K562 (cell line): ENCODE measurements around the gene FOXN1. TPM values are rescaled to one million over a fixed set of nuclear protein-coding genes. Genes with fewer than 3 reads are reported as not detected.

Source experiments
- ATAC-seq: fragments of 200-7000 bp; cut with Tn5 transposase; 3 replicates; pipeline ENCODE4 v1.9.1; 2020; ENCODE audit warnings: moderate library complexity
- BruUV-seq: library from RNA; stranded (reverse); fragments of 400-500 nt; replicated peaks from 2 replicates; lab custom pipeline; 2021; lab: Mats Ljungman, UMichigan
- CTCF ChIA-PET: fragments of 300-600 bp; formaldehyde crosslinking; extraction: SDS; loops from one replicate; lab custom pipeline; 2021; ENCODE audit warnings: low intra/inter-chr PET ratio; lab: Yijun Ruan, JAX
- POLR2A ChIA-PET: fragments of 300-600, 350-650 bp; sonication (Branson Sonifier 250); formaldehyde crosslinking; extraction: SDS; loops from one replicate; lab custom pipeline; 2021; ENCODE audit warnings: antibody characterized with exemption, inconsistent platforms; lab: Yijun Ruan, JAX
- DNase-seq, 4 experiments: peaks; one replicate each; pipeline versions ENCODE4 v3.0.0 to v3.0.0-alpha.2; 2011 to 2018; ENCODE audit warnings: low spot score in 3 of 4, mixed read lengths in 3 of 4; ENCODE audit errors: extremely low read depth in 1 of 4
- FAIRE-seq: peaks from 2 replicates; lab custom pipeline; 2011; peaks lifted over from hg19 to GRCh38; lab: Jason Lieb, UNC
- H2AFZ ChIP-seq: 2 replicates; pipeline ENCODE4 v1.6.0; 2011; ENCODE audit warnings: low read depth, low read length, control low read depth, inconsistent platforms
- H3K27ac ChIP-seq: fragments of 200-600 bp; 3 replicates; pipeline ENCODE4 v1.8.0; 2011; ENCODE audit warnings: low read depth, mild to moderate bottlenecking, control low read depth, inconsistent platforms, low read length, moderate library complexity, mixed read lengths; ENCODE audit errors: extremely low read depth
- H3K27me3 ChIP-seq, 2 experiments: fragments of 300-600 bp in 1 of 2; 2 replicates in 1 of 2; 3 replicates in 1 of 2; pipeline versions ENCODE4 v1.6.0 to v1.8.0; 2011; ENCODE audit warnings: inconsistent platforms in 2 of 2, low read length in 2 of 2, mild to moderate bottlenecking in 1 of 2, mixed read lengths in 1 of 2, moderate library complexity in 1 of 2; ENCODE audit not compliant: control insufficient read depth in 2 of 2, insufficient read depth in 2 of 2
- H3K36me3 ChIP-seq: fragments of 300-600 bp; 3 replicates; pipeline ENCODE4 v1.8.0; 2011; ENCODE audit warnings: mild to moderate bottlenecking, low read length, inconsistent platforms; ENCODE audit not compliant: control insufficient read depth, insufficient read depth
- H3K4me1 ChIP-seq, 2 experiments: fragments of 200-600 bp in 1 of 2; replicated peaks in 1 of 2; 2 replicates in 1 of 2; 3 replicates in 1 of 2; pipeline versions ENCODE4 v1.5.1 to v1.8.0; 2011; ENCODE audit warnings: inconsistent platforms in 2 of 2, low read length in 2 of 2, mild to moderate bottlenecking in 1 of 2, mixed read lengths in 1 of 2, moderate library complexity in 1 of 2; ENCODE audit not compliant: control insufficient read depth in 2 of 2, insufficient read depth in 2 of 2
- H3K4me2 ChIP-seq: 2 replicates; pipeline ENCODE4 v1.6.1; 2011; ENCODE audit warnings: low read length, control low read depth, inconsistent platforms, mixed read lengths; ENCODE audit not compliant: insufficient read depth
- H3K4me3 ChIP-seq: fragments of 200-600 bp; sonication (generic), shearing (Covaris generic); 2 replicates; pipeline ENCODE4 v1.5.1; 2016; ENCODE audit warnings: control low read depth, inconsistent platforms
- H3K79me2 ChIP-seq: fragments of 200-600 bp; 3 replicates; pipeline ENCODE4 v1.8.0; 2011; ENCODE audit warnings: low read length, inconsistent platforms; ENCODE audit not compliant: control insufficient read depth, insufficient read depth
- H3K9ac ChIP-seq, 2 experiments: 2 replicates each; pipeline versions ENCODE4 v1.6.0 to v1.6.1; 2011; ENCODE audit warnings: low read depth in 2 of 2, low read length in 2 of 2, control low read depth in 1 of 2, inconsistent platforms in 1 of 2, mild to moderate bottlenecking in 1 of 2, mixed read lengths in 1 of 2; ENCODE audit not compliant: insufficient read depth in 1 of 2
- H3K9me1 ChIP-seq: one replicate; pipeline ENCODE4 v1.6.0; 2011; ENCODE audit warnings: inconsistent platforms, mild to moderate bottlenecking, low read length, moderate library complexity; ENCODE audit not compliant: control insufficient read depth, insufficient read depth
- H3K9me3 ChIP-seq: replicated peaks from 2 replicates; pipeline ENCODE4 v1.5.1; 2011; ENCODE audit warnings: low read depth, low read length, inconsistent platforms; ENCODE audit not compliant: control insufficient read depth, insufficient read depth
- H4K20me1 ChIP-seq: replicated peaks from 2 replicates; pipeline ENCODE4 v1.6.1; 2011; ENCODE audit warnings: low read length, inconsistent platforms, mixed read lengths; ENCODE audit not compliant: control insufficient read depth, insufficient read depth
- BRD4 ChIP-seq: fragments of 200-600 bp; sonication (generic); IDR thresholded peaks from 2 replicates; pipeline ENCODE4 v1.6.1; 2017; ENCODE audit warnings: inconsistent platforms
- CBX2 ChIP-seq: fragments of 200-600 bp; sonication (generic); IDR thresholded peaks from one replicate; pipeline ENCODE4 v1.6.1; 2012; ENCODE audit warnings: mild to moderate bottlenecking, low read length, inconsistent platforms; ENCODE audit not compliant: insufficient read depth, poor library complexity, severe bottlenecking
- COPS2 ChIP-seq: fragments of 450-650 bp; conservative IDR thresholded peaks from 2 replicates; pipeline ENCODE4 v1.6.1; 2016; ENCODE audit warnings: mild to moderate bottlenecking, moderate library complexity
- GTF2E2 ChIP-seq: fragments of 200-800 bp; sonication (Bioruptor generic); IDR thresholded peaks from 2 replicates; pipeline ENCODE4 v1.6.1; 2016; ENCODE audit warnings: missing genetic modification characterization, missing compliant biosample characterization
- HMG20A ChIP-seq: fragments of 450-650 bp; formaldehyde crosslinking; conservative IDR thresholded peaks from 2 replicates; pipeline ENCODE4 v1.4.0; 2020; ENCODE audit warnings: mild to moderate bottlenecking, mixed read lengths
- HNRNPLL ChIP-seq: fragments of 200-400 bp; formaldehyde crosslinking; IDR thresholded peaks from 2 replicates; pipeline ENCODE4 v1.6.1; 2017; ENCODE audit warnings: low read length, low read depth, mild to moderate bottlenecking; ENCODE audit not compliant: poor library complexity, severe bottlenecking
- HSF4 ChIP-seq: fragments of 250-450 bp; sonication (Bioruptor Pico); IDR thresholded peaks from 2 replicates; pipeline ENCODE4 v2.1.2; 2022; ENCODE audit warnings: mild to moderate bottlenecking, moderate library complexity, borderline replicate concordance
- JUN ChIP-seq, 2 experiments: sonication (generic) in 1 of 2; formaldehyde crosslinking in 1 of 2; IDR thresholded peaks; 2 replicates each; pipeline versions ENCODE4 v1.6.1 to v1.8.0; 2012 to 2022; ENCODE audit warnings: borderline replicate concordance in 2 of 2, mild to moderate bottlenecking in 2 of 2, improper control_type of control experiment in 1 of 2, low read depth in 1 of 2, low read length in 1 of 2, missing genetic modification reagents in 1 of 2
- NR4A1 ChIP-seq, 2 experiments: fragments of 250-450 bp in 1 of 2; fragments of 450-650 bp in 1 of 2; sonication (Bioruptor Pico) in 1 of 2; IDR thresholded peaks; 2 replicates each; pipeline versions ENCODE4 v1.4.0 to v1.6.1; 2016 to 2020; ENCODE audit warnings: mild to moderate bottlenecking in 2 of 2, missing compliant biosample characterization in 1 of 2, missing genetic modification characterization in 1 of 2, moderate library complexity in 1 of 2
- PHF20 ChIP-seq: fragments of 450-650 bp; IDR thresholded peaks from 2 replicates; pipeline ENCODE4 v1.6.1; 2018; ENCODE audit not compliant: partially characterized antibody
- TAF7 ChIP-seq: fragments of 450-650 bp; IDR thresholded peaks from 2 replicates; pipeline ENCODE4 v1.6.1; 2016; ENCODE audit warnings: missing genetic modification characterization, missing compliant biosample characterization
- YBX1 ChIP-seq: fragments of 450-650 bp; IDR thresholded peaks from 2 replicates; pipeline ENCODE4 v1.7.1; 2016; ENCODE audit warnings: mild to moderate bottlenecking
- ZKSCAN8 ChIP-seq: fragments of 200-800 bp; sonication (Bioruptor generic); IDR thresholded peaks from 2 replicates; pipeline ENCODE4 v1.6.1; 2016; ENCODE audit warnings: missing genetic modification characterization, missing compliant biosample characterization
- ZNF23 ChIP-seq: fragments of 250-450 bp; sonication (Bioruptor Pico); IDR thresholded peaks from 2 replicates; pipeline ENCODE4 v1.4.0; 2020; ENCODE audit warnings: mild to moderate bottlenecking
- WGBS: fragments of 100-300 bp; shearing (Covaris generic); methylation state at CpG from one replicate; pipeline ENCODE4 v1.1.6; 2016; ENCODE audit warnings: low coverage, mixed read lengths; ENCODE audit not compliant: insufficient coverage; ENCODE audit errors: missing lambda C conversion rate; 5-methylcytosine and 5-hydroxymethylcytosine counted together
- in situ Hi-C: fragments of 300-500 bp; cut with MboI; formaldehyde crosslinking; loops from 4 replicates; pipeline ENCODE4 v1.15.0; 2018; ENCODE audit warnings: inconsistent platforms, mixed read lengths
- intact Hi-C: fragments of 100-400 bp; cut with micrococcal nuclease; formaldehyde crosslinking; loops from 2 replicates; pipeline ENCODE4 v1.14.2; 2022
- polyA plus RNA-seq, 8 experiments: library from polyadenylated mRNA; depleted of rRNA in 4 of 8; stranded (reverse) in 5 of 8; unstranded in 3 of 8; fragments of >200 nt; fragmentation: Nextera tagmentation in 2 of 8; fragmentation: Illumina TruSeq in 1 of 8; extraction: Ambion mirVana in 2 of 8; extraction: Trizol in 1 of 8; gene quantifications; 2 replicates each; pipeline versions ENCODE4 v1.2.1 to v1.2.3, GENCODE V29; 2011 to 2014; ENCODE audit warnings: inconsistent platforms in 1 of 8, missing spikeins in 1 of 8
- total RNA-seq, 7 experiments: library from RNA; depleted of rRNA in 6 of 7; stranded (reverse); fragments of >200 nt in 6 of 7; fragmentation: Illumina TruSeq in 2 of 7; extraction: Trizol in 2 of 7; gene quantifications; 2 replicates each; pipeline versions ENCODE4 v1.2.1 to v1.2.3, GENCODE V29; 2011 to 2021; ENCODE audit warnings: low replicate concordance in 1 of 7
- TF ChIP-seq, protein P1 (sequence below): fragments of 450-650 bp; conservative IDR thresholded peaks from 2 replicates; pipeline ENCODE4 v1.6.1; 2016; ENCODE audit warnings: missing genetic modification characterization, low read depth, mild to moderate bottlenecking, missing compliant biosample characterization, moderate library complexity
- TF ChIP-seq, protein P2 (sequence below): sonication (generic); formaldehyde crosslinking; IDR thresholded peaks from 2 replicates; pipeline ENCODE4 v1.8.1; 2023; ENCODE audit warnings: mild to moderate bottlenecking, missing genetic modification reagents, moderate library complexity
- TF ChIP-seq, protein P3 (sequence below): sonication (generic); formaldehyde crosslinking; IDR thresholded peaks from 2 replicates; pipeline ENCODE4 v1.8.0; 2022; ENCODE audit warnings: mild to moderate bottlenecking, missing genetic modification reagents
- TF ChIP-seq, protein P4 (sequence below): fragments of 250-450 bp; sonication (Bioruptor Pico); IDR thresholded peaks from 2 replicates; pipeline ENCODE4 v1.8.0; 2021; ENCODE audit warnings: mild to moderate bottlenecking, moderate library complexity

The FOXN1 gene
- total and polyA plus RNA-seq, 9 of the 15 experiments (the other 6 are each of a cell fraction or from before 2014, with no cell fraction given) = not detected

DNA sequence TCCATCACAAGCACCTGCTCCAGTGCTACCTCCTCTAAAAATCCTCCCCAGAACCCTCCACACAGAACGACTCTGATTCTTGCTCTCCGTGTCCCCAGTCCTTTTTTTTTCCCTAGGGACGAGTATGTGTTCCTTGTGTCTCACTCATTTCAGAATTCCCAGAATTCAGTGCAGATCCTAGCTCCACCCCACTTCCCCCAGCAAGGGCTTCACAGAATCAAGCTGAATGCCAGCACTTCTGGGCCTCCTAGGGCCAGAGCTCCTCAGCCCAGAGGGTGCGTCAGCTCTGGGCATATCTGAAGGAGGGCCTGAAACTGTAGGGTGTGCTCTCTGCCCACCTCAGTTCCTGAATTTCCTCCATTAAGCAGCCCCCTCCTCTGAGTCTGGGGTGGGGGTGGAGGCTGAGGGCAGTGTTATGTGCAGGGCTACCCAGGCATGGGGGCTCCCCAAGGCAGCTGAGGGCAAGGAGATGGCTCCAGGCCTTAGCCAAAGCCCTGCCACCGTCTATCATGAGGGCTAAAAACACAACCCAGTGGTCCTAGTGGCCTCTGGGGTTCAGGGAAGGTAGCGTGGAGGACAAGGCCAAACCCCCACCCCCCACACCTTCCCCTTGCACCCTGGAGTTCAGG is 39.8 kb downstream of the FOXN1 start:
- H3K27me3 ChIP-seq = no peaks in the 10 kb centered on the region
- H3K9me3 ChIP-seq = no peaks in the 10 kb centered on the region
- DNase-seq = peak in 2 of 4 experiments; percentile 37 to 44
- ChIA-PET CTCF (no interaction called here), POLR2A (interaction anchor here (0.7 to 1.1 kb wide), 2 partner anchors 18 to 25 kb away, joined by 3 read pairs; partner anchors contain the start of gene PIGS)
- H3K9ac ChIP-seq = no peak overlapping the region; a peak in 1 of 4 replicates
- in situ Hi-C loops = no loop called here
- H3K36me3 ChIP-seq = 0 out of 3 replicates have a peak, but pooled peaks cover 3% of the 10 kb centered on the region
- intact Hi-C loops = loop anchor here (5.0 kb wide), 1 partner anchor 34 kb away; no protein-coding TSS in a partner anchor
- H2AFZ ChIP-seq = peak overlapping the region; percentile 30; the same call in 1 of the 2 replicates
- H4K20me1 ChIP-seq = no peaks in the 10 kb centered on the region
- FAIRE-seq = no peak
- no peaks in the 10 kb centered on the region for H3K79me2 ChIP-seq
- no peak overlapping the region for H3K27ac ChIP-seq
- ATAC-seq = no peak
- no peak overlapping the region for H3K4me2 ChIP-seq
- peaks cover 4% of the 10 kb centered on the region for H3K9me1 ChIP-seq
- BruUV-seq = no TSS peak
- WGBS = 38% methylated on average over 5 of the region's 6 CpGs
- H3K4me1 ChIP-seq = peaks cover 0 to 5% of the 10 kb centered on the region in 2 experiments; a peak in 2 of 5 replicates
- no peak overlapping the region for H3K4me3 ChIP-seq
- TF ChIP-seq BRD4 = no peak
- TF ChIP-seq, protein P1, sequence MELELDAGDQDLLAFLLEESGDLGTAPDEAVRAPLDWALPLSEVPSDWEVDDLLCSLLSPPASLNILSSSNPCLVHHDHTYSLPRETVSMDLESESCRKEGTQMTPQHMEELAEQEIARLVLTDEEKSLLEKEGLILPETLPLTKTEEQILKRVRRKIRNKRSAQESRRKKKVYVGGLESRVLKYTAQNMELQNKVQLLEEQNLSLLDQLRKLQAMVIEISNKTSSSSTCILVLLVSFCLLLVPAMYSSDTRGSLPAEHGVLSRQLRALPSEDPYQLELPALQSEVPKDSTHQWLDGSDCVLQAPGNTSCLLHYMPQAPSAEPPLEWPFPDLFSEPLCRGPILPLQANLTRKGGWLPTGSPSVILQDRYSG = no peak
- TF ChIP-seq, protein P2, sequence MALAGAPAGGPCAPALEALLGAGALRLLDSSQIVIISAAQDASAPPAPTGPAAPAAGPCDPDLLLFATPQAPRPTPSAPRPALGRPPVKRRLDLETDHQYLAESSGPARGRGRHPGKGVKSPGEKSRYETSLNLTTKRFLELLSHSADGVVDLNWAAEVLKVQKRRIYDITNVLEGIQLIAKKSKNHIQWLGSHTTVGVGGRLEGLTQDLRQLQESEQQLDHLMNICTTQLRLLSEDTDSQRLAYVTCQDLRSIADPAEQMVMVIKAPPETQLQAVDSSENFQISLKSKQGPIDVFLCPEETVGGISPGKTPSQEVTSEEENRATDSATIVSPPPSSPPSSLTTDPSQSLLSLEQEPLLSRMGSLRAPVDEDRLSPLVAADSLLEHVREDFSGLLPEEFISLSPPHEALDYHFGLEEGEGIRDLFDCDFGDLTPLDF = no peak
- TF ChIP-seq PHF20 = no peak
- TF ChIP-seq ZNF23 = no peak
- TF ChIP-seq, protein P3, sequence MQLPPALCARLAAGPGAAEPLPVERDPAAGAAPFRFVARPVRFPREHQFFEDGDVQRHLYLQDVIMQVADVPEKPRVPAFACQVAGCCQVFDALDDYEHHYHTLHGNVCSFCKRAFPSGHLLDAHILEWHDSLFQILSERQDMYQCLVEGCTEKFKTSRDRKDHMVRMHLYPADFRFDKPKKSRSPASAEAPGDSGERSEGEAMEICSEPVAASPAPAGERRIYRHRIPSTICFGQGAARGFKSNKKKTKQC = no peak
- no peak for TF ChIP-seq HSF4 (CRISPR knock-in tag)
- TF ChIP-seq CBX2 = no peak
- no peak for TF ChIP-seq HNRNPLL
- TF ChIP-seq ZKSCAN8 (CRISPR knock-in tag) = no peak
- no peak for TF ChIP-seq YBX1
- TF ChIP-seq, protein P4, sequence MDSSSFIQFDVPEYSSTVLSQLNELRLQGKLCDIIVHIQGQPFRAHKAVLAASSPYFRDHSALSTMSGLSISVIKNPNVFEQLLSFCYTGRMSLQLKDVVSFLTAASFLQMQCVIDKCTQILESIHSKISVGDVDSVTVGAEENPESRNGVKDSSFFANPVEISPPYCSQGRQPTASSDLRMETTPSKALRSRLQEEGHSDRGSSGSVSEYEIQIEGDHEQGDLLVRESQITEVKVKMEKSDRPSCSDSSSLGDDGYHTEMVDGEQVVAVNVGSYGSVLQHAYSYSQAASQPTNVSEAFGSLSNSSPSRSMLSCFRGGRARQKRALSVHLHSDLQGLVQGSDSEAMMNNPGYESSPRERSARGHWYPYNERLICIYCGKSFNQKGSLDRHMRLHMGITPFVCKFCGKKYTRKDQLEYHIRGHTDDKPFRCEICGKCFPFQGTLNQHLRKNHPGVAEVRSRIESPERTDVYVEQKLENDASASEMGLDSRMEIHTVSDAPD = no peak
- TF ChIP-seq HMG20A = no peak
- no peak for TF ChIP-seq JUN (IDR thresholded peaks at IDR 0.05; ENCODE audit: borderline replicate concordance, low read depth, low read length)
- no peak for TF ChIP-seq JUN (CRISPR knock-in tag; IDR thresholded peaks at IDR 0.05; ENCODE audit: borderline replicate concordance)
- TF ChIP-seq GTF2E2 (tag) = no peak
- no peak for TF ChIP-seq COPS2
- no peak for TF ChIP-seq NR4A1 (CRISPR knock-in tag; IDR thresholded peaks at IDR 0.05)
- TF ChIP-seq NR4A1 (tag; IDR thresholded peaks at IDR 0.05) = no peak
- TF ChIP-seq TAF7 = no peak
